Breast epithelium (tissue), 4 donors: ENCODE data around the gene AKIP1. TPM values are rescaled to one million over a fixed set of nuclear protein-coding genes. Genes with fewer than 3 reads are reported as not detected.

Experiments used
- DNase-seq, 2 donors: peaks; one replicate each; pipeline ENCODE4 v3.0.0-alpha.2; 2019; ENCODE audit warnings: low spot score in 2 of 2
- H3K27ac ChIP-seq, 2 donors: fragments of 200-600 bp; sonication (generic) in 1 of 2; one replicate each; pipeline ENCODE4 v1.5.1; 2016 to 2019; ENCODE audit warnings: mild to moderate bottlenecking in 1 of 2
- H3K27me3 ChIP-seq, 2 donors: fragments of 200-600 bp; sonication (generic) in 1 of 2; one replicate each; pipeline versions ENCODE4 v1.5.1 to v1.6.0; 2017 to 2019; ENCODE audit warnings: control low read depth in 1 of 2, mild to moderate bottlenecking in 1 of 2
- H3K36me3 ChIP-seq: fragments of 200-600 bp; one replicate; pipeline ENCODE4 v1.5.1; 2019
- H3K4me1 ChIP-seq, 2 donors: fragments of 200-600 bp; sonication (generic); one replicate each; pipeline ENCODE4 v1.5.1; 2016 to 2019; ENCODE audit warnings: control low read depth in 1 of 2
- H3K4me3 ChIP-seq, 3 donors: fragments of 200-600 bp; sonication (generic); 1 replicate in 2 of 3; 2 replicates in 1 of 3; pipeline ENCODE4 v1.5.1; 2016 to 2019; ENCODE audit warnings: mild to moderate bottlenecking in 3 of 3, moderate library complexity in 2 of 3
- H3K9me3 ChIP-seq, 2 donors: fragments of 200-600 bp; sonication (generic) in 1 of 2; one replicate each; pipeline ENCODE4 v1.5.1; 2016 to 2019; ENCODE audit warnings: control low read depth in 1 of 2
- POLR2A ChIP-seq: fragments of 450-650 bp; IDR thresholded peaks from one replicate; pipeline ENCODE4 v1.6.1; 2016; ENCODE audit warnings: antibody characterized with exemption, mild to moderate bottlenecking, moderate library complexity
- POLR2AphosphoS5 ChIP-seq, 3 donors: sonication (generic); formaldehyde crosslinking; IDR thresholded peaks; one replicate each; pipeline ENCODE4 v1.6.1; 2017; ENCODE audit warnings: antibody characterized with exemption in 3 of 3
- intact Hi-C: fragments of 100-400 bp; cut with DNase I; formaldehyde crosslinking; loops from one replicate; pipeline ENCODE4 v1.15.1; 2023; ENCODE audit warnings: low total_unique reads
- total RNA-seq, 3 donors: library from RNA; depleted of rRNA; stranded (reverse); fragments of >200 nt; gene quantifications; one replicate each; pipeline ENCODE4 v1.1.0, GENCODE V29; 2016
- TF ChIP-seq, protein P1 (sequence below), 3 donors: fragments of 450-650 bp; IDR thresholded peaks; one replicate each; pipeline ENCODE4 v1.5.1; 2016 to 2017; ENCODE audit warnings: antibody characterized with exemption in 3 of 3, mild to moderate bottlenecking in 3 of 3, moderate library complexity in 3 of 3

The AKIP1 gene
- total RNA-seq, 3 donors from 2014 or later: 19.2 to 29.0 (median 27.5) TPM

DNA sequence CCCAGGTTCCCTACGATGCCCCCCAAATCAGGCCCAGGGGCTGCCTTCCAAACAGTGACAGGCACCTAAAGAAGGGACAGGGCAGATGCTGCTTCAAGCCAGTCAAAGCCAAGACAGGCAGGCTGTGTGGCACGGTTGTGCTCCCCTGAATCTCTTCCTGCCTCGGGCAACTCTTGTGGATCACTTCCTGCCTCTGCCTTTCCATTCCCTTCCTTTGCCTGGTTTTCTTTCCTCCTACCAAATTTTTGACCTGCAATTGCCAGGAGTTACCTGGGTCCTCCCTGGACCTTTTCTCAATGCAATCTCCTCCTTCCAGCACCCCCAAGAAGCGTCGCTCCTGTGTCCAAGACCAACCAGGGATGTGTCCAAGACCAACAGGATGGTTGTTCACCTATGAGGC, 16.2 kb downstream of the AKIP1 start:
- H3K27me3 ChIP-seq: no peaks in the 10 kb centered on the region
- H3K36me3 ChIP-seq: no peaks in the 10 kb centered on the region
- TF ChIP-seq, protein P1, sequence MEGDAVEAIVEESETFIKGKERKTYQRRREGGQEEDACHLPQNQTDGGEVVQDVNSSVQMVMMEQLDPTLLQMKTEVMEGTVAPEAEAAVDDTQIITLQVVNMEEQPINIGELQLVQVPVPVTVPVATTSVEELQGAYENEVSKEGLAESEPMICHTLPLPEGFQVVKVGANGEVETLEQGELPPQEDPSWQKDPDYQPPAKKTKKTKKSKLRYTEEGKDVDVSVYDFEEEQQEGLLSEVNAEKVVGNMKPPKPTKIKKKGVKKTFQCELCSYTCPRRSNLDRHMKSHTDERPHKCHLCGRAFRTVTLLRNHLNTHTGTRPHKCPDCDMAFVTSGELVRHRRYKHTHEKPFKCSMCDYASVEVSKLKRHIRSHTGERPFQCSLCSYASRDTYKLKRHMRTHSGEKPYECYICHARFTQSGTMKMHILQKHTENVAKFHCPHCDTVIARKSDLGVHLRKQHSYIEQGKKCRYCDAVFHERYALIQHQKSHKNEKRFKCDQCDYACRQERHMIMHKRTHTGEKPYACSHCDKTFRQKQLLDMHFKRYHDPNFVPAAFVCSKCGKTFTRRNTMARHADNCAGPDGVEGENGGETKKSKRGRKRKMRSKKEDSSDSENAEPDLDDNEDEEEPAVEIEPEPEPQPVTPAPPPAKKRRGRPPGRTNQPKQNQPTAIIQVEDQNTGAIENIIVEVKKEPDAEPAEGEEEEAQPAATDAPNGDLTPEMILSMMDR (IDR thresholded peaks at IDR 0.05): no peak
- TF ChIP-seq POLR2A: no peak
- H3K27ac ChIP-seq: no peak overlapping the region
- no peak for DNase-seq
- no peaks in the 10 kb centered on the region for H3K9me3 ChIP-seq
- H3K4me1 ChIP-seq: no peaks in the 10 kb centered on the region
- H3K4me3 ChIP-seq: no peak overlapping the region
- intact Hi-C loops: no loop called here

DNA sequence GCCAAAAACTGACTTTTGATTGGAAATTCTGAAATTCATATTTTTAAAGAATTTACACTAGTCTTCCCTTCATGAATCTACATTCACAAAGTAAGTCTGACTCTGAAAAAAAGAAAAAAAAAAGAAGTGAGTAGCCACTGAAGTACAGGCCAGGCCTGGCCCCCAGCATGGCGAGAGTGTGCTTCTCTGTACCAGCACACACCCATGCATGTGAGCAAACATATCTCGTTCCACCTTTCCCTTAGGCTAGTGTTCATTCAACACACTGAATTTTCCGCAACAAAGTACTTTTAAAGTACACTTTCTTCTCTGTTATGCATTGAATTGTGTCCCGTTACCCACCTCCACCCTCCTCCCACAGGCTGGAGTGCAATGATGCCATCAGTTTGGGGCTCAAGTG, 17.2 kb downstream of the AKIP1 start:
- no peak for DNase-seq
- TF ChIP-seq POLR2A: no peak
- TF ChIP-seq, protein P1 (IDR thresholded peaks at IDR 0.05): no peak
- no peak for TF ChIP-seq POLR2AphosphoS5 (IDR thresholded peaks at IDR 0.05)
- intact Hi-C loops: no loop called here

GRCh38 chr11:8928981-8929615, 18.1 kb downstream of the AKIP1 start:
- no peak for DNase-seq
- Histone ChIP-seq H3K9me3 (no peaks in the 10 kb centered on the region), H3K36me3 (no peaks in the 10 kb centered on the region), H3K27ac (no peak overlapping the region), H3K27me3 (no peaks in the 10 kb centered on the region), H3K4me1 (no peaks in the 10 kb centered on the region), H3K4me3 (no peak overlapping the region)
- TF ChIP-seq POLR2A (no peak), POLR2AphosphoS5 (IDR thresholded peaks at IDR 0.05) (no peak)
- TF ChIP-seq, protein P1 (IDR thresholded peaks at IDR 0.05): no peak
- intact Hi-C loops: no loop called here

More for the DNA sequence above, 17.2 kb downstream of the AKIP1 start:
- H3K4me3 ChIP-seq: no peak overlapping the region
- no peaks in the 10 kb centered on the region for H3K9me3 ChIP-seq
- H3K27ac ChIP-seq: no peak overlapping the region
- no peaks in the 10 kb centered on the region for H3K36me3 ChIP-seq
- H3K4me1 ChIP-seq: no peaks in the 10 kb centered on the region
- H3K27me3 ChIP-seq: no peaks in the 10 kb centered on the region

- Histone ChIP-seq H3K36me3 (no peaks in the 10 kb centered on the region), H3K4me1 (no peaks in the 10 kb centered on the region), H3K4me3 (no peak overlapping the region), H3K9me3 (no peaks in the 10 kb centered on the region), H3K27me3 (no peaks in the 10 kb centered on the region), H3K27ac (no peak overlapping the region)
- intact Hi-C loops: no loop called here
- TF ChIP-seq, protein P1 (IDR thresholded peaks at IDR 0.05): no peak
- TF ChIP-seq POLR2A (no peak), POLR2AphosphoS5 (IDR thresholded peaks at IDR 0.05) (no peak)
- DNase-seq: no peak
Measured at GRCh38 chr11:8930456-8931175, 19.6 kb downstream of the AKIP1 start.

DNA sequence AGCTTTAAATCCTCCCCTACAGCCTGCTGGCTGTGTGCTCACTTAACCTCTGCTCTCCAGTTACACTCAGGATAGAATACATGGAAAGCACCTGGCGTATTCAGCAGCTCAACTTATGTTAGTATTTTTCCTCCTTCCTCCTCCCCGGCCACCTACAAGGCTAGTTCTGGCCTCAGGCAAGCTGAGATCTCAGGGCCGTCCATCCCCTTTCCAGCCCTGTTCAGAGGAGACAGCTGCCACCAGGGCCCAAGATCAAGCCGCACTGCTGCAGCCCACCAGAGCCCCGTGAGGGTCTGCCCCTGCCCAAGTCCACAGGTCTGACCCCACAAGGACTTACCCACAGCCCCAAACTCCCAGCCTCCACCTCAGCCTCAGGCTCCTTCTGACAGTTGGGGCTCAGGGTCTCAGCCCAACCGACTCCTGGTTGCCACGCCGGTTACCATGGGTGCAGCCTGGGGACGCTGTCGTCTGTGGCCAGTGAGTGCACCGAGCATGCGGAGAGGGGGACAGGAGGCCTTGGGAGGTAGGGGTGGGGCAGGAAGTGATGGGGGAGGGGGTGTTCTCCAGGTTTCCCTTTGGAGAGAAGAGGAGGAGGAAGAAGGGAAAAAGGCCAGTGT, 21.7 kb downstream of the AKIP1 start, which contains the start of gene C11orf16:
TSS of gene C11orf16 (minus strand) at position 384 of the 617 bp plus-strand sequence. CDS start 639 bp downstream, outside the sequence.
- TF ChIP-seq POLR2A: no peak
- TF ChIP-seq, protein P1 (IDR thresholded peaks at IDR 0.05): no peak
- TF ChIP-seq POLR2AphosphoS5 (IDR thresholded peaks at IDR 0.05): no peak
- Histone ChIP-seq H3K27me3 (no peaks in the 10 kb centered on the region), H3K27ac (no peak within 1 kb of the TSS), H3K4me3 (no peak within 1 kb of the TSS), H3K36me3 (no peaks in the 10 kb centered on the region), H3K9me3 (no peaks in the 10 kb centered on the region), H3K4me1 (no peaks in the 10 kb centered on the region)
- intact Hi-C loops: no loop called here
- no peak for DNase-seq
